SU-DHL-6 (cell line): Measurements from ENCODE around the gene SLC11A2.

Experiments
- H2AFZ ChIP-seq: fragments of 200-600 bp; sonication (generic); 2 replicates; pipeline ENCODE4 v1.6.1; 2014; ENCODE audit warnings: low read depth, mild to moderate bottlenecking, moderate library complexity, mixed read lengths, antibody characterized with exemption, low read length; ENCODE audit not compliant: severe bottlenecking
- H3F3A ChIP-seq: fragments of 200-600 bp; shearing (Covaris generic); 2 replicates; pipeline ENCODE4 v1.6.0; 2016; ENCODE audit warnings: antibody characterized with exemption, mild to moderate bottlenecking; ENCODE audit not compliant: insufficient read depth
- H3K27ac ChIP-seq: fragments of 200-600 bp; sonication (generic); 2 replicates; pipeline ENCODE4 v1.5.1; 2016; ENCODE audit warnings: low read depth, mild to moderate bottlenecking, low read length, moderate library complexity, mixed read lengths
- H3K27me3 ChIP-seq: fragments of 200-600 bp; sonication (generic), shearing (Covaris generic); 2 replicates; pipeline ENCODE4 v1.6.0; 2014; ENCODE audit warnings: mild to moderate bottlenecking, low read length
- H3K36me3 ChIP-seq: fragments of 200-600 bp; sonication (generic); 2 replicates; pipeline ENCODE4 v1.6.1; 2014; ENCODE audit warnings: mild to moderate bottlenecking, low read length, mixed read lengths
- H3K4me2 ChIP-seq: fragments of 300-600, 200-600 bp; shearing (Covaris generic), sonication (generic); 2 replicates; pipeline ENCODE4 v1.6.0; 2014; ENCODE audit warnings: low read length, low read depth, mild to moderate bottlenecking; ENCODE audit not compliant: poor library complexity, severe bottlenecking
- H3K4me3 ChIP-seq: fragments of 200-600 bp; sonication (generic); 2 replicates; pipeline ENCODE4 v1.5.1; 2014; ENCODE audit warnings: antibody characterized with exemption, low read length, mild to moderate bottlenecking, mixed read lengths; ENCODE audit not compliant: insufficient read depth, poor library complexity, severe bottlenecking
- H3K79me2 ChIP-seq: fragments of 200-600 bp; sonication (generic); 2 replicates; pipeline ENCODE4 v1.6.1; 2014; ENCODE audit warnings: mild to moderate bottlenecking, low read length, moderate library complexity; ENCODE audit not compliant: insufficient read depth
- H3K9ac ChIP-seq: fragments of 200-600 bp; sonication (generic); 2 replicates; pipeline ENCODE4 v1.7.0; 2014; ENCODE audit warnings: mild to moderate bottlenecking, low read length
- H3K9me2 ChIP-seq: fragments of 200-600 bp; sonication (generic); replicated peaks from 2 replicates; pipeline ENCODE4 v1.6.1; 2014; ENCODE audit warnings: low read length; ENCODE audit not compliant: insufficient read depth
- H3K9me3 ChIP-seq: fragments of 200-600 bp; sonication (generic); 2 replicates; pipeline ENCODE4 v1.6.1; 2014; ENCODE audit warnings: low read length, mixed read lengths; ENCODE audit not compliant: insufficient read depth
- H4K20me1 ChIP-seq: fragments of 200-600 bp; sonication (generic); 2 replicates; pipeline ENCODE4 v1.6.1; 2014; ENCODE audit warnings: low read depth, mild to moderate bottlenecking, antibody characterized with exemption, low read length, moderate library complexity, mixed read lengths
- CTCF ChIP-seq: fragments of 200-600 bp; sonication (generic); IDR thresholded peaks from one replicate; pipeline ENCODE4 v1.5.1; 2017; ENCODE audit warnings: antibody characterized with exemption, mild to moderate bottlenecking, low read length, moderate library complexity; ENCODE audit not compliant: insufficient read depth, poor library complexity, severe bottlenecking
- EZH2phosphoT487 ChIP-seq: fragments of 200-600 bp; sonication (generic), shearing (Covaris generic); conservative IDR thresholded peaks from 2 replicates; pipeline ENCODE4 v1.6.1; 2018; ENCODE audit warnings: mild to moderate bottlenecking, antibody characterized with exemption, low read length, moderate library complexity, mixed read lengths

SLC11A2 gene

GRCh38 chr12:51000245-51000644 is 25.9 kb downstream of the SLC11A2 start:
- Histone ChIP-seq H3K36me3 (no peaks in the 10 kb centered on the region), H3K4me3 (no peak overlapping the region), H3K4me2 (no peak overlapping the region), H3K9me2 (no peaks in the 10 kb centered on the region), H2AFZ (no peak overlapping the region), H3K27ac (no peak overlapping the region), H4K20me1 (no peaks in the 10 kb centered on the region), H3K79me2 (no peaks in the 10 kb centered on the region), H3K9ac (no peak overlapping the region), H3K27me3 (no peaks in the 10 kb centered on the region), H3K9me3 (no peaks in the 10 kb centered on the region), H3F3A (no peaks in the 10 kb centered on the region)
- no peak for TF ChIP-seq CTCF
- no peak for TF ChIP-seq EZH2phosphoT487

GRCh38 chr12:50999093-50999492 is 27.1 kb downstream of the SLC11A2 start:
- no peak overlapping the region for H2AFZ ChIP-seq
- H3F3A ChIP-seq, result no peaks in the 10 kb centered on the region
- H3K79me2 ChIP-seq, result no peaks in the 10 kb centered on the region
- no peak overlapping the region for H3K27ac ChIP-seq
- H3K27me3 ChIP-seq, result no peaks in the 10 kb centered on the region
- no peak overlapping the region for H3K4me2 ChIP-seq
- no peaks in the 10 kb centered on the region for H4K20me1 ChIP-seq
- H3K9me3 ChIP-seq, result no peaks in the 10 kb centered on the region
- H3K9me2 ChIP-seq, result no peaks in the 10 kb centered on the region
- TF ChIP-seq EZH2phosphoT487 (no peak), CTCF (no peak)
- H3K4me3 ChIP-seq, result no peak overlapping the region
- H3K36me3 ChIP-seq, result 0 out of 2 replicates have a peak, but pooled peaks cover 2% of the 10 kb centered on the region
- H3K9ac ChIP-seq, result no peak overlapping the region

GRCh38 chr12:50992819-50993218 is 33.4 kb downstream of the SLC11A2 start:
- Histone ChIP-seq H3F3A (0 out of 2 replicates have a peak, but pooled peaks cover 5% of the 10 kb centered on the region), H4K20me1 (no peaks in the 10 kb centered on the region), H3K9ac (no peak overlapping the region), H3K4me2 (no peak overlapping the region), H3K27me3 (no peaks in the 10 kb centered on the region), H3K9me2 (no peaks in the 10 kb centered on the region), H3K4me3 (no peak overlapping the region), H2AFZ (no peak overlapping the region), H3K9me3 (no peaks in the 10 kb centered on the region), H3K79me2 (no peaks in the 10 kb centered on the region), H3K36me3 (peaks cover 7% of the 10 kb centered on the region; the same call in 1 of the 2 replicates), H3K27ac (no peak overlapping the region)
- TF ChIP-seq EZH2phosphoT487 (no peak), CTCF (no peak)
